Upper lobe of left lung (tissue), 4 donors: Measurements from ENCODE around the gene KBTBD12.

Experiments
- CTCF ChIP-seq, 6 experiments: fragments of 450-650 bp in 4 of 6; fragments of 200-600 bp in 2 of 6; sonication (generic) in 2 of 6; IDR thresholded peaks; one replicate each; pipeline ENCODE4 v1.5.1; 2016 to 2019; ENCODE audit warnings: antibody characterized with exemption in 6 of 6
- POLR2A ChIP-seq, 4 donors: fragments of 450-650 bp; IDR thresholded peaks; one replicate each; pipeline ENCODE4 v1.5.1; 2016 to 2017; ENCODE audit warnings: antibody characterized with exemption in 4 of 4, mild to moderate bottlenecking in 2 of 4
- POLR2AphosphoS5 ChIP-seq, 2 donors: sonication (generic); formaldehyde crosslinking; IDR thresholded peaks; one replicate each; pipeline ENCODE4 v1.5.1; 2017; ENCODE audit warnings: antibody characterized with exemption in 2 of 2

DNA sequence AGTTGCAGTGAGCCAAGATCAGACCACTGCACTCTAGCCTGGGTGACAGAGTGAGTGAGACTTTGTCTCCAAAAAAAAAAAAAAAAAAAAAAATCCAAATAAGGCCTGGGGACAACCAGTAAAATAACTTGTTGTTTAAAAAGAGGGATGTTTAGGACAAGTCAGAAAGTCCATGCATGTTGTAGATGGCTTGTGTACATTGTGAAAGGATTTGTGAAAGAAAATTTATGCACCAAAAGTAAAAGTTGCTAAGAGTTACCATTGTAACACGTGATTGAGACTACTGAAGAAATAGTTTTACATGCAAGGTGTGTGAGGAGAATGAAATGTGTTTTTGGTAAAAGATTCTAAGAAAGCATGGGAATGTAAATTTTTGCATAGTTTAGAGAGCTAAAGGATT lies 101.5 kb downstream of the KBTBD12 start:
- TF ChIP-seq POLR2A (IDR thresholded peaks at IDR 0.05) (no peak), CTCF (IDR thresholded peaks at IDR 0.05) (no peak), POLR2AphosphoS5 (IDR thresholded peaks at IDR 0.05) (no peak)
